Right kidney (tissue), 1 donor: ENCODE data around the gene TRIM24.

Source experiments
- DNase-seq: peaks from one replicate; pipeline ENCODE4 v3.0.0-alpha.2; 2016

TRIM24 gene

GRCh38 chr7:138579136-138579535 is 119.1 kb downstream of the TRIM24 start:
- DNase-seq: no peak

GRCh38 chr7:138579671-138580070 is 119.6 kb downstream of the TRIM24 start:
- no peak for DNase-seq

GRCh38 chr7:138581065-138581464 is 121.0 kb downstream of the TRIM24 start:
- no peak for DNase-seq

GRCh38 chr7:138584283-138584682 is 124.2 kb downstream of the TRIM24 start:
- no peak for DNase-seq

GRCh38 chr7:138584696-138585095 is 124.6 kb downstream of the TRIM24 start:
- no peak for DNase-seq

GRCh38 chr7:138585283-138585993 is 125.4 kb downstream of the TRIM24 start:
- no peak for DNase-seq

GRCh38 chr7:138587485-138587884 is 127.4 kb downstream of the TRIM24 start:
- DNase-seq: no peak

- no peak for DNase-seq
These were observed 128.9 kb downstream of the TRIM24 start for GRCh38 chr7:138588986-138589385.

GRCh38 chr7:138590154-138590553 is 130.1 kb downstream of the TRIM24 start:
- no peak for DNase-seq

- no peak for DNase-seq
These were observed 135.4 kb downstream of the TRIM24 start for GRCh38 chr7:138595454-138595853.

- no peak for DNase-seq
These were observed 142.4 kb downstream of the TRIM24 start for GRCh38 chr7:138602451-138602850.

GRCh38 chr7:138603549-138604318 is 143.7 kb downstream of the TRIM24 start:
- DNase-seq: no peak

- DNase-seq: no peak
These were observed 146.2 kb downstream of the TRIM24 start for GRCh38 chr7:138606236-138606635.

- DNase-seq: no peak
These were observed 147.4 kb downstream of the TRIM24 start for GRCh38 chr7:138607216-138608126.

- no peak for DNase-seq
These were observed 148.2 kb downstream of the TRIM24 start for GRCh38 chr7:138608275-138608674.

GRCh38 chr7:138610671-138611170 is 150.7 kb downstream of the TRIM24 start:
- no peak for DNase-seq

- no peak for DNase-seq
These were observed 153.6 kb downstream of the TRIM24 start for GRCh38 chr7:138613630-138614029.

GRCh38 chr7:138616085-138616484 is 156.0 kb downstream of the TRIM24 start:
- DNase-seq: no peak

GRCh38 chr7:138618506-138618905 is 158.4 kb downstream of the TRIM24 start:
- no peak for DNase-seq

- no peak for DNase-seq
These were observed 158.9 kb downstream of the TRIM24 start for GRCh38 chr7:138618933-138619332.

GRCh38 chr7:138622841-138623240 is 162.8 kb downstream of the TRIM24 start:
- DNase-seq: no peak

GRCh38 chr7:138625084-138625848 is 165.2 kb downstream of the TRIM24 start:
- DNase-seq: no peak
